B cell (primary cell): Measurements from ENCODE around the gene LDHAL6B.

ENCODE experiments used
- CTCF ChIP-seq: fragments of 200-600 bp; IDR thresholded peaks from one replicate; pipeline ENCODE4 v1.8.0; 2022; ENCODE audit warnings: antibody characterized with exemption, mild to moderate bottlenecking
- EZH2 ChIP-seq: IDR thresholded peaks from 2 replicates; pipeline ENCODE4 v1.6.1; 2012; ENCODE audit warnings: borderline replicate concordance, low read depth, mild to moderate bottlenecking, moderate library complexity, low read length; ENCODE audit not compliant: insufficient read depth, poor library complexity, severe bottlenecking

GRCh38 chr15:59244337-59244736, 37.7 kb downstream of the LDHAL6B start:
- TF ChIP-seq CTCF: no peak
- no peak for TF ChIP-seq EZH2
